HG02623 (cell line): ENCODE results near the gene ROCK2.
"Not testable (repeated sequence)": the region's sequence is repeated elsewhere in the genome, so short reads cannot be mapped to it uniquely, and the experiment has no call there.

Experiments used
- ATAC-seq: cut with Tn5 transposase; IDR thresholded peaks from one replicate; pipeline ENCODE4 v1.9.1; 2021; ENCODE audit warnings: moderate library complexity; ENCODE audit not compliant: unreplicated experiment

Gene ROCK2

DNA sequence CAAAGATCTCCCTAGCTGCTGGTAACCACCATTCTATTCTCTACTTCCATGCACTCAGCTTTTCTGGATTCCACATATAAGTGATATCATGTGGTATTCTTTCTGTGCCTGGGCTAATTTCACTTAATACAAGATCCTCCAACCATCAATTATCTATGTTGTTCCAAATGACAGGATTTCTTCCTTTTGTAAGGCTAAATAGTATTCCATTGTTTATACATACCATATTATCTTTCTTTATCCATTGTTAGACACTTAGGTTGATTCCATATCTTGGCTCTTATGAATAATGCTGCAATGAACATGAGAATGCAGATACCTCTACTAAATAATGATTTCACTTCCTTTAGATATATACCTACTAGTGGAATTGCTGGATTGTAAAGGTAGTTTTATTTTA is 66.2 kb downstream of the ROCK2 start:
- ATAC-seq, result no peak

- no peak for ATAC-seq
Measured at GRCh38 chr2:11275910-11276309, 68.5 kb downstream of the ROCK2 start.

DNA sequence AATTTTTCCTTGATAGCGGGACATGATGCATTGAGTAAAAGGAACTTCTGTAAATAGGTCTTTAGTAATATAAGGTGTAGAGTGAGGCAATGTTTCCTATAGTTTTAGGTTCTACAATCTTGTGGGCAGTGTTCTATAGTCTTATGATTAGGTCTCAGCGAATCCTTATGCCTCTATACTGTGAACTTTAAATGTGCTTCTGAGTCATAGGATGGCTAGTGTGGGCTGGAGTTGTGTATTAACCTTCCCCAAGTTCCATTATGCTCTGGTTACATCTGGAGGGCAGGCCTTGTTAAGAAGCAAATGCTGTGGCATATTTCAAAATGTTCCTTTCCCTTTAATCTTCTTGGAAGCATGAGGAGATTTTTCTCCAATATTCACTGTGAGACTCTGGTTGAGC is 73.5 kb downstream of the ROCK2 start:
- no peak for ATAC-seq

GRCh38 chr2:11267931-11268330 is 76.5 kb downstream of the ROCK2 start:
- no peak for ATAC-seq

GRCh38 chr2:11264818-11265217 is 79.6 kb downstream of the ROCK2 start:
- ATAC-seq, result no peak

GRCh38 chr2:11264007-11264406 is 80.4 kb downstream of the ROCK2 start:
- no peak for ATAC-seq

GRCh38 chr2:11263177-11263576 is 81.3 kb downstream of the ROCK2 start:
- ATAC-seq, result no peak

- not testable (repeated sequence) for ATAC-seq
Measured at GRCh38 chr2:11262438-11262837, 82.0 kb downstream of the ROCK2 start.

- not testable (repeated sequence) for ATAC-seq
Measured at GRCh38 chr2:11261564-11261963, 82.9 kb downstream of the ROCK2 start.

GRCh38 chr2:11260979-11261378 is 83.5 kb downstream of the ROCK2 start:
- ATAC-seq, result no peak

DNA sequence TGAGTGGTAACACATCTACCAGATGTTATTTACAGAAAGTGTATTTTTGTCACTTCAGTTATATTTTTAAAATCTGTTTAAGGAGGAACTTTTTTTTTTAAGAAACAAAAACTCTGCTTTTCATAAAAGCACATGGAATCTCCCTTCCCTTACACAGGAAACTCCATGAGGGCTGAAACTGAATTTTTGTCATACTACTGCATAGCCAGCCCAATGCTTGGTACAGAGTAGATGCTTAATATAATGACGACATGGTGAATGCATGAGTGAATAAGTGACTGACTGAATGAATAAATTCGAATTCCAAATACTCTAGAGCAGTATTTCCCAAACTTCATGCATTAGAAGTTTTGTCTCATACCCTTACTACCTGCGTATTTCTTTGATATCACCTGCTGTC is 86.5 kb downstream of the ROCK2 start:
- ATAC-seq, result no peak

DNA sequence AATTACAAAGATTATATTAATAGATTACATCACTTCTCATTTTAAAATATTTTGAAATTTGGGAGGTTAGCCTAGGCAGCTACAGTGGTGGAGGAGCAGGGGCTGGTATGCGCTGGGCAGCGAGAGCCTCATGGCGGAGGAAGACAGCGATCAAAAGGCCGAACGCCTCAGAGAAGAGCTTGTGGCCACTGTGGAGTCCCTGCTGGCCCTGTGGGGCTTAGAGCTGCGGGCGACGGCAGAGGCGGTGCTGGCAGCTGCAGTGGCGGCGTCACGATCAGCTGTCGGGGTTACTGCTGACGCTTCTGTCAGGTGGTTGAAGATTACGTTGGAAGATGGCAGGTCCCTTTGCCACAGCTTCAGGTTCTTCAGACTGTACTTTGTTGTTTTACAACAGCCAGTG is 87.4 kb downstream of the ROCK2 start:
- ATAC-seq, result no peak

- no peak for ATAC-seq
Measured at GRCh38 chr2:11256166-11256565, 88.3 kb downstream of the ROCK2 start.

DNA sequence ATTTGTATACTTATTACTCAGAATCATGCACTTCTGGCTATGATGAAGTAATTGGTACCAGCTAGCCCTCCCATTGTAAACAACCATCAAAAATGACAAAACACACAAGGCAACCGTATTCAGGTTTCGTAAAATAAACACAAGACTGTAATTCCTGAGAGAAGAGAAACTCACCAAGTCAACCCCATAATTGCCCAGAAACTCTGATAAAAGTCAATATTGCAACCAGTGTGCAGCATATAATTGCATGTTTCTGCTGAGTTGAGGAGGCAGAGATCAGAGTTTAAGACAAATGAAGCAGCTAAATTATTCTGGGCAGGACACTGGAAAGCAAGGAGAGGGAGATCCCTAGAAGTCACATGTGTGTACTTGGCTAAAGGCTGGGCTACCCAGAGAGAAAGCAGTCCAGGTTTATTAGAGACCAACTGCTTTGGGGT is 90.3 kb downstream of the ROCK2 start:
- ATAC-seq, result no peak

GRCh38 chr2:11252458-11252857 is 92.0 kb downstream of the ROCK2 start:
- ATAC-seq, result not testable (repeated sequence)

DNA sequence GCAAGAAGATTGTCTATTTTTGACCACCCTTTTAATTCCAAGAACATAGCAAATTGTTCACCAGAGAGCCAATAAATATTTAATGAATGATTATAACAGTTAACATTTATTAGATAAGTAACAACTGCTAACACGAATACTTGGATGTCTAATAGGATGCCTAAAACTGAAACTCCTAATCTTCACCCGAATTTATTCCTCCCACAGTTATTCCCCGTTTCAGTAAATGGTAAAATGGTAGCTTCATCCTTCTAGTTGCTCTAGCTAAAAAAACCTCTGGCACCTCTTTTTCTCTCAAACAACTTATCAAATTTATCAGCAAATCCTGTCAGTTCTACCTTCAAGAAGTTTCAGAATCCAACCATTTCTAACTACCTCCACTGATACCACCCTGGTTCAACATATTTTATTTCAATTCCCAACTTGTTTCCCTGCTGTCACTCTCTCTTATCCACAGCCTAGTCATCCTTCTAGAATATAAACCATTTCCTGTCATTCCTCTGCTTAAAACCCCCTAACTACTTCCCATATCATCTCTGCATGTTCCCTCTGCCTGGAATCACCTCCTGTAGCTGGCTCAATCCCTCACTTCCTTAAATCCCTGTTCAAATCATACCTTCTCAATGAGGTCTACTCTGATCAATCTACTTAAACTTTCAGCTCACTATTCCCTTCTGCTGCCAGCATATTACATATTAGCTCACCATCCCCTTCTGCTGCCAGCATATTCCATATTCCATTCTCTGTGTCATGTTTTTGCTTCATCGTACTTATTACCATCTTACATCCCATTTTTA is 93.8 kb downstream of the ROCK2 start:
- ATAC-seq, result no peak

DNA sequence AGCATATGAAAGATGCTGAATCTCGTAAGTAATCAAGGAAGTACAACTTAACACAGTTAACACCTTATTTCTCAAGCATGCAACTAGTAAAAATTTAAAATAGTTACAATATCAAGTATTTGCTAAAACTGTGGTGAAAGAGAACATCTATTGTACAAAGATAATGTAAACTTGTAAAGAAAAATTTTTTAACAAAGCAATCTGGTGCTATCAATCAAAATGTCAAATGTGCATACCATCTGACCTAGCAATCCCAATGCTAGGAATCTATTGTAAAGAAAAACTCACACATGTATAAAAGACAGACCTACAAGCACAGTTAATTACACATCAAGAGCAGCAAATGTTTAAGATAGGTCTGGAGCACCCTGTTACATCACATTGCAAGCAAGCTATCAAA is 99.1 kb downstream of the ROCK2 start:
- ATAC-seq, result no peak

DNA sequence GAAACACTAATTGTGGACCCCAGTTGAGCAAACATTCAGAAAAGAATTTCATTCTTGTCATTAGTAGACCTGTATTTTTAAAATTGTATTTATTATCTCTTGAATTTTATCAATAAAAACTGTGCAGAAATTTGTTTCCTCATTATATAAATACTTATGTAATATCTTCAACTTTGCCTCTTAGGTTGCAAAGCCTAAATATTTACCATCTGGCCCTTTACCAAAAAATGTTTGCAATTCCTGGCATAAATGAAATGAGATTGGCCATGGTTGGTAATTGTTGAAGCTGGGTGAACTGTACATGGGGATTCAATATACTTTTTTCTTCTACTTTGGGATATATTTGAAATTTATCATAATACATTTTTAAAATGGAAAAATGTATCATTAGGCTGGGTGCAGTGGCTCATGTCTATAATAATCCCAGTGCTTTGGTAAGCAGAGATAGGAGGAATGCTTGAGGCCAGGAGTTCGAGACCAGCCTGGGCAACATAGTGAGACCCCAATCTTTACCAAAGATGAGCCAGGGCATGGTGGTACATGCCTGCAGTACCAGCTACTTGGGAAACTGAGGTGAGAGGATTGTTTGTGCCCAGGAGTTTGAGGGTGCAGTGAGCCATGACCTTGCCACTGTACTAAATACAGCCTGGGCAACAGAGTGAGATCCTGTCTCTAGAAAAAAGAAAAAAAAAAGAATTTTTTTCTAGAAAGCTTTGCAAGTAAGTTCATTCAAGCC is 100.2 kb downstream of the ROCK2 start:
- ATAC-seq, result no peak

DNA sequence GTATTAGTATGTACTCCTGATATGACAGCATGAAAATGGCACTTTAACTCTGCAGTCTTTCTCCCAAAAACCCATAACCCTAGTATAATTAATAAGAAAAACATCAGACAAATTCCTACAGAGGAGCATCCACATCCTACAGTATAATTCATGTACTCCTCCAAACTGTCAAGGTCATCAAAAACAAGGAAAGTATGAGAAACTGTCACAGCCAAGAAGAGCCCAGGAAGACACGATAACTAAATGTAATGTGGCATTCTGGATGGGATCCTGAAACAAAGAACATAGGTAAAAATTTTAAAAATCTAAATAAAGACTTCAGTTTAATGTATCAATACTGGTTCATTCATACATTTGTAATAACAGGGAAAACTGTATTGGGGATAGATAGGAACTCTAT is 100.9 kb downstream of the ROCK2 start:
- no peak for ATAC-seq

GRCh38 chr2:11242542-11243174 is 101.8 kb downstream of the ROCK2 start:
- ATAC-seq, result no peak

DNA sequence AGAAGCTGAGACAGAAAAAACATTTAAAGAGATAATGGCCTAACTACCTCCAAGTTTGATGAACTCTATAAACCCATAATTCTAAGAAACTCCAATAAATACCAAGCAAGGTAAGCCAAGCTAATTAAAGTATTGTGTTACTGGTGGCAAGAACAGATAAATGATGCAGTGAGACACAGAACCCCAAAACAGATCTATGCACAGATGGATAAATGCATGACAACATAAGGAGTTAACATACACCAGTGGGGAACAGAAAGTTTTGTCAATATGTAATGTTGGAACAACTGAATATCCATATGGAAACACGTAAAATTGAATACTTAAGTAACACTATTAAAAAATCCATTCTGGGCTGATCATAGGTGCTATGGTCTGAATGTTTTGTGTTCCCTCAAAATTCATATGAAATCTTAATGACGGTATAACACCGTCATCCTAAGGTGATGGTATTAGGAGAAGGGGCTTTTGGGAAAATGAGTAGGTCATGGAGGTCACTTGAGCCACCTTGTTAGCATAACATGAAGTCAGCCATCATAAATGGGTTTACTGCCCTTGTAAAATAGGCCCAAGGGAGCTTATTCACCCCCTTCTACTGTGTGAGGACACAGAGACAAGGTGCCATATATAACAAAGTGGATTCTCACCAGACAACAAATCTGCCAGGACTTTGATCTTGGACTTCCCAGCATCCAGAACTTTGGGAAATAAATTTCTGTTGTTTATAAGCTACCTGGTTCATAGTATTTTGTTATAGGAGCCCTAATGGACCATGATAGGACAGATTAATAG is 102.8 kb downstream of the ROCK2 start:
- no peak for ATAC-seq
